Thyroid gland (tissue), 4 donors: ENCODE results near the gene SLC24A4.

Experiments
- POLR2A ChIP-seq, 2 donors: fragments of 450-650 bp; IDR thresholded peaks; one replicate each; pipeline ENCODE4 v1.6.1; 2017; ENCODE audit warnings: antibody characterized with exemption in 2 of 2, mild to moderate bottlenecking in 2 of 2, moderate library complexity in 1 of 2
- TF ChIP-seq, protein P1 (sequence below), 6 experiments: fragments of 200-600 bp in 3 of 6; fragments of 450-650 bp in 3 of 6; sonication (generic) in 3 of 6; IDR thresholded peaks; one replicate each; pipeline ENCODE4 v1.5.1; 2016 to 2019; ENCODE audit warnings: antibody characterized with exemption in 6 of 6, mild to moderate bottlenecking in 2 of 6, inconsistent platforms in 1 of 6, moderate library complexity in 1 of 6

DNA sequence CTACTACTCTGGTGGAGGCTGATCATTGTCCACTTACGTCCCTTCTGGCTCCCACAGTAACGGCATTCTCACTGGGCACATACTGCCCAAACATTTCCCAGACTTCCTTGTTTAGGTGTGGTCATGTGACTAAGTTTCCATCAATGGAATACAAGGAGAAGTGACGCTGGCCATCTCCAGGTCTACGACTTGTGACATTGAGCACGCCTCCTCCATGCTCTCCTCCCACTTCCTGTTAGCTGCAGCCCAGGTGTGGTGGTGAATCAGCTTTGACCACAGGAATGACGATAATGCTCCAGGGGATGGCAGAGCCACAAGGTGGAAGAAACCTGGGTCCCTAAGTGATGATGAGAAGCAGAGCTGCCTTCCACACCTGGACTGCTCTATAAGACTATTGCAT is 6.0 kb upstream of the SLC24A4 start:
- TF ChIP-seq, protein P1, sequence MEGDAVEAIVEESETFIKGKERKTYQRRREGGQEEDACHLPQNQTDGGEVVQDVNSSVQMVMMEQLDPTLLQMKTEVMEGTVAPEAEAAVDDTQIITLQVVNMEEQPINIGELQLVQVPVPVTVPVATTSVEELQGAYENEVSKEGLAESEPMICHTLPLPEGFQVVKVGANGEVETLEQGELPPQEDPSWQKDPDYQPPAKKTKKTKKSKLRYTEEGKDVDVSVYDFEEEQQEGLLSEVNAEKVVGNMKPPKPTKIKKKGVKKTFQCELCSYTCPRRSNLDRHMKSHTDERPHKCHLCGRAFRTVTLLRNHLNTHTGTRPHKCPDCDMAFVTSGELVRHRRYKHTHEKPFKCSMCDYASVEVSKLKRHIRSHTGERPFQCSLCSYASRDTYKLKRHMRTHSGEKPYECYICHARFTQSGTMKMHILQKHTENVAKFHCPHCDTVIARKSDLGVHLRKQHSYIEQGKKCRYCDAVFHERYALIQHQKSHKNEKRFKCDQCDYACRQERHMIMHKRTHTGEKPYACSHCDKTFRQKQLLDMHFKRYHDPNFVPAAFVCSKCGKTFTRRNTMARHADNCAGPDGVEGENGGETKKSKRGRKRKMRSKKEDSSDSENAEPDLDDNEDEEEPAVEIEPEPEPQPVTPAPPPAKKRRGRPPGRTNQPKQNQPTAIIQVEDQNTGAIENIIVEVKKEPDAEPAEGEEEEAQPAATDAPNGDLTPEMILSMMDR (IDR thresholded peaks at IDR 0.05): no peak
- no peak for TF ChIP-seq POLR2A (IDR thresholded peaks at IDR 0.05)
